Suppressor macrophage treated with lipopolysaccharide for 1 hour (primary cell): ENCODE measurements around the gene CROCC.
A peak's percentile ranks its signal among the peaks of the same experiment; 100 is the strongest.

Experiments used
- DNase-seq, 3 donors: peaks; one replicate each; pipeline ENCODE4 v3.0.0-alpha.2; 2020 to 2022

Gene CROCC

DNA sequence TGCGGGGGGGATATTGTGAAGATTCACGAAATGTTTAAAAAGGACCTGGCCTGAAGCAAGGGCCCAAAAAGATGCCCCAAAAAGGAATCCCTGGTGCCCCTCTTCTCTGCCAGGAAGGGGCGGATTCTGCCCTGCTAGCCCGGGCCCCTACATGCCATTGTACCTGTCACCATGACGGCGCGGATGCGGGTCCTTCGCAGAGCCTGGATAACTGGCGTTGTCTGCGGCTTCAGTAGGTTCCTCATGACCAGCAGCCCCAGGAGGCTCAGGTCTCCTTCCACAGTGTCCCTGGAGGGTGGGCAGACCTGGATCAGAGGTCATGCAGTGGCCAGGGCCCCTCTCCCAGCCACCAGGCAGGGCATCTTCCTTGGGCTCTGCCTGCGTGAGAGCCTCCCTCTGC lies 69.8 kb downstream of the CROCC start:
- DNase-seq, result no peak

DNA sequence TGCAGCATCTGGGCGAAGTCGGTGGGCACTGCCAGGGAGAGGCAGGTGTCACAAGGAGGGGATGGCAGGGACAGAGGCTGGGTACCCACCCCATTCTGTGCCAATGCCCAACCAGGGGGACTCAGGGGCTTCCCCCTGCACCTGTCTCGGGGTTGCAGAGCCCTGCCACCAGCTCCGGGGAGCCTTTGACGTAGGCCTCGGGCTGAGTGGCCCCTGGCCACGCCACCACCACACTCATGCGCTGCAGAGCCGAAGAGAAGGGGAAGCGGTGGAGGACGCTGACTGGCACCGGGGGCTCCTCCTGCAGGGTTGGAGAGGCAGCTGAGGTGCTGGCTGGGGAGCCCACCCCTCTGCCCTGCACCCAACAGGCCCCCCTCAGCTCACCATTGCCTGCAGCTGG lies 70.4 kb downstream of the CROCC start:
- no peak for DNase-seq

DNA sequence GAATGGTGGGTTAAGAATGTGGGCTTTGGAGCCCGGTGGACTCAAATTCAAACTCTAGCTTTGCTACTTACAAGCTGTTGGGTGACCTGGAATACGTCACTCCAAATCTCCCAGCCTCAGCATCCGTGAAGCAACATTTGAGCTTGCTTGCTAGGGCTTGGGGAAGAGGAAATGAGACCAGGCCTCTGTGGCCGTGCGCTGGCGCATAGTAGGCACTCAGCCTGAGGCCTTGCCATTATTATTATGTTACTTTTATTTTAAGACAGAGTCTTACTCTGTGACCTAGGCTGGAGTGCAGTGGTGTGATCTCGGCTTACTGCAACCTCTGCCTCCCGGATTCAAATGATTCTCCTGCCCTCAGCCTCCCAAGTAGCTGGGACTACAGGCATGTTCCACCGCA lies 70.9 kb downstream of the CROCC start:
- no peak for DNase-seq

DNA sequence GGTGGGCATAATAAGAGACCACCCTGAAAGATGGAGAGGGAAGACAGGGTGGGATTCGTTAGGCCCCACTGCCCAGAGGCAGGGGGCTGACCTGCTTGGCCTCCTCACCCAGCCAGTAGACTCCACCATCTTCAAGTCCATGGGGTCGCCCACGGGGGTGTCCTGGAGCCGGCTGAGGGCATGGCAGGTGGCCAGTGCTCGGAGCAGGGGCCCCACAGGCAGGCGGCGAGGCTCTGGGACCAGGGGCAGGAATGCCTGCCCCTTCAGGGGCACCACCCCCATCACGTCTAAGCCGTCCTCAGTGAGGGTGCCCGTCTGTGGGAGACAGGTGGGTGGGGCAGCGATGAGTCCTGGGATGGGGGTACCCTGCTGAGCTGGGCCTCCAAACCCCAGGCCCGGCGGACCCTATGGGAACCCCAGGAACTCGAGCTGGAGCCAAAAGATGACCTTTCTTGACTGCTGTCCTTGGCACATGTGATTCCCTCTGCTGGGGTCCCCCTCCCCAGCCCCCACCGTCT lies 71.8 kb downstream of the CROCC start:
- DNase-seq, result no peak

DNA sequence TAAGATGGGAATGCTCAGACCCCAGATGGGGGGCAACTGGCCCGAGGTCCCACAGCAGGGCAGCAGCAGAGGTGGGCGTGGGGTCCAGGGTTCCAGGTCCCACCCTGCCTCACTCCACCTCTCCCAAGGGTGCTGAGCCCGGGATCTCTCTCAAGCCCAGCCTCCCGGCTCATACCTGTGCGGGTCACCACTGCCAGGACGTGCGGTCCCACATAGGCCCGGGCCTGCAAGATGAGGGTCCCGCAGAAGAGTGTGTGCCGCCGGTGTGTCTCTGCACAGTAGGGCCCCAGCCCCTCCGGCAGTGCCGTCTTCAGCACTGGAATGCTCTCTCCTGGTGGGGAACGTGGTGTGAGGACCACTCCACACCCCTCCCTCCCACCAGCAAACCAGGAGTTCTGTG lies 75.1 kb downstream of the CROCC start:
- DNase-seq, result no peak

DNA sequence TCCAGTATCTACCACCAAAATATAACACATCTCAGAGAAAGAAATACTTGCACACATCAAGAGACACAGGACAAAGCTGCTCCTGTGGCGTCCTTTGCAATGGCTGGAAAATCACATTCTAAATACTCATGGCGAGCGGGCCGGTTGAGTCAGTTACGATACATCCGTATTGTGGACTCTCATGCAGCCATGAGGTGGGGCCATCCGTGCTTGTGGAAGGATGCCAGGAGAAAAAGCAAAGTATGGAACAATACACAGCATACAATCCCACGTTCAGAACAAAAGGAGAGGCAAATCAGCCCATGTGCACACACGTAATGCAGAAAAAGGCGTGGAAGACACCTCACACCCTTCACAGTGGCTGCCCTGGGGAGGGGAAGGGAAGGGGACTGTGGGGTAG lies 76.9 kb downstream of the CROCC start:
- DNase-seq, result no peak

DNA sequence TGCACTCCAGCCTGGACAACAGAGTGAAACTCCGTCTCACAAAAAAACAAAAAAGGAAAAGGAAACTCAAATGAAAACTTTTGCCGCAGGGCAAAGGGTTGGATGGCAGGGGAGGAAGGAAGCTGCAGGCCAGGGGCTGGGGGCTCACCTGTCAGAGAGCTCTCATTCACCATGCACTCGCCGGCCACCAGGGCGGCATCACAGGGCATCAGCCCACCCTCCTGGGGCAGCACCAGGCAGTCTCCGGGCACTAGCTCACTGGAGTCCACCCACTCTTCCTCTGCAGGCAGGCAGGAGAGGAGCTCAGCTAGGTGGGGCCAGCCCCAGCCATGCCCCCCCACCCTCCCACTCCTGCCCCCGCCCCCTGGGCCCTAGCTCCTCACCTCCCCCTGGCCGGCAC lies 78.1 kb downstream of the CROCC start:
- no peak for DNase-seq

DNA sequence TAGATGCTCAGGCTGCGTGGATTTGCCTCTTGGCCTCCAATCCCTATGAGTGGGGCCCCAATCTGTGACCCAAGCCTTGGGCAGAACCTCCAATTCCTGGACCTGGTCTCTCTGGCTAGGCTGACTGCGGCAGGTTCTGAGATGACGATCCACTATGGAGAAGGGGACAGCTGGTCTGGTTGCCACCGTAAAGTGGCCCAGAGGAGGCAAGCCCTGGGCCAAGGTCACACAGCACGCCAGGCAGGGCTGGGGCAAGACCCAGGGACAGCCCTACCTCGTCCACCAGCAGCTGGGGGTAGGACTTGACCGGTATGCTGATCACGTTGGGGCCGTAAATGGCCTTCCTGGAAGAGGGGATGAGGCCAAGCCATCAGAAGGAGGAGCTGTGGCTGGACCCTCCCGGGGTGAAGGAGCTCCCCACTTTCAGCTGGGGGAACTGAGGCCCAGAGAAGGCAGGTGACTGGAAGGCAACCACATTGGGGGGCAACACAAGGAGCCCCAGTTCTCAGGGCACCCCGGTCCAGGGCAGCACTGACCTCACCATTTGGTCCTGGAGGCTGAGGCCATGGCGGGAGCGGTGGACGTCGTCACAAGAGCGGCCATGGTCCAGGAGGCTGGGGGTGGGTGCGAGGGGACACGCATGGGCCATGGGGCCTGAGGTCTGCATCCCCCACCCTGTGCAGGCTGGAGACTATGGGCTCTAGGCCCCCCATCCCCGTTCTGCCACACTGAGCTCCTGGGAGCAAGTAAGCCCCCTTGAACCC lies 80.2 kb downstream of the CROCC start:
- no peak for DNase-seq

DNA sequence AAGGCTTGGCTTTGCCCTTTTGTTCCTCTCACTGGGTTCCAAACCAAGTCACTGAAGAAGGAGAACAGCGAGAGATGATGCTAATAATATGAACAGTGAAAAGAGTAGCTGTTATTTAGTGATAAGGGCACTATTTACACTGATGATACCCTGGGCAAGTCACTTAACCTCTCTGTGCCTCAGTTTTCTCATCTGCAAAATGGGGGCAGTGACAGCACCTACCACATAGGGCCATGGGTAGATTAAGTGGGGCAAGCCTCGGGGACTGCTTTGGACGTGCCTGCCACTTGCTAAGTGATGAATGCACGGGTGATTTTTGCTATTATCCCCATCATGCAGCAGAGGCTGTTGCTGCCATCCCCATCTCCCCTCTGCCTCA lies 80.8 kb downstream of the CROCC start:
- no peak for DNase-seq

DNA sequence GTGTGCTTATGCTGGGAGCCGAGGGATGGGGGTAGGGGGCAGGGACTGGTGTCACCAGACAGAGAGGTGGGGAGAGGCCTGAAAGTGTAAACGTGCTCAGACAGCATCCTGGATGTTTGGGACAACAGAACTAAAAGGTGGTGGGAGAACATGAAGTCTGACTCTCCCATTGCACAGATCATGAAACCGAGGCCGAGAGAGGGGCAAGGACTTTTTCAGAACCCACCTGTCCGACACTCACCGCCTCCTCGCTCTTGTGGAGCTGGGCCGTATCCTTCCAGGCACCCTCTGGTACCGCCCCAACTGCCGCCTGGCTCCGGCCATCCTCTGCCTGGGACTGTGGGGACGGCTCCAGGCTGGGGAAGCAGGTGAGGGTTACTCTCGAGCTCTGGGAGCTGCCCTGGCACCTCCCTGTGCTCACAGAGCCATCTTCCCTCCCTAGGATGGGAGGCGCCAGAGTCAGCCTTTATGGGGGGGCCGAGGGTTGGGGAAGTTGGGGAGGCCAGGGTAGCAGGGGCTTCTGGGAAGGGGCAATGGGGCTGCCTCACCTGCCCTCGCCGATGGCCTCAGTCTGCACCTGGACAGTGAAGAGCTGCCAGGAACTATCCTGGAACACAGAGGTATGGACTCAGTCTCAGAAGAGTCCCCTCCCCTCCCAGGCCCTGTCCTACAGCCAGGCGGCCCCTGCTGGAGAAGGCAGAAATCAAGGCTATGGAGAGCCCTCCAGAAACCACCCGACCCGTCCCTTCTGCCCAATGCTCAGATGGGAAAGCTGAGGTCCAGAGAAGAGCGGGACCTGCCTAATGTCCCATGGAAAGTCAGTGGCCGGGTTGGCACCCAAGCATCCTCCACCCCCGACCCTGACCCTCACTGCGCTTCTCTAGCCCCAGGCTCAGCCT lies 83.0 kb downstream of the CROCC start:
- no peak for DNase-seq

DNA sequence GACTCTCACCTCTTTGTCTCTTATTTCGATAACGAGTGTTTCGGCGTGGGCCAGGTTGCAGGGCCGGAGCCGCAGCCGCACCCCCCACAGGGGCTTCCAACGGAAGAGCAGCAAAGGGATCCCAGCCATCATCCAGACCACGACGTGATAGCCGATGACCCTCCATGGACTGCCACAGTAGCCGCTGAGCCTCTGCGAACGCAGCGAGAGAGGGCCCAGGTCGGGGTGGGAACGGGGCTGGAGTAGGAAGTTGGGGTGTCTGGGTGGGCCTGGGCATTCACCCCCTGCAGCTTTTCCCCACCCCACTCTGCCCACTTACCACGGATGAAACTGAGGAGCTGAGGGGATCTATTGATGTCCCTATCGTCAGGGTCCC lies 83.6 kb downstream of the CROCC start:
- DNase-seq, result no peak

DNA sequence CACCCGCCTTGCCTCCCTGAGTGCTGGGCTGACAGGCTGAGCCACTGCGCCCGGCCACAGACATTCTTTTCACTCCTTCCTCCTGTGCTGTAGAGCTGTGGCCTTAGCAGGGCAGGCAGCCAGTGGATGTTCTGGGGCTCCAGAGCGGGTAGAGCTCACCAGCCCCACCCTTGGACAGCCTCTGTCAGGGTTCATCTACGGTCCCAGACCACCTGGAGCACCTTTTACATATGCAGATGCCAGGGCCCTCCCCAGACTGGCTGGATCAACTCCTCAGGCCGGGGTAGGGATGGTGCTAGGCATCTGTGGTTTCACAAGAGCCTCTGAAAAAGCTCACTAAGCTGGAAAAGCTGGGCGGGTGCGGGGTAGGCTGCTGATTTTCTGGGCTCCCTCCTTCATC lies 85.4 kb downstream of the CROCC start:
- no peak for DNase-seq

DNA sequence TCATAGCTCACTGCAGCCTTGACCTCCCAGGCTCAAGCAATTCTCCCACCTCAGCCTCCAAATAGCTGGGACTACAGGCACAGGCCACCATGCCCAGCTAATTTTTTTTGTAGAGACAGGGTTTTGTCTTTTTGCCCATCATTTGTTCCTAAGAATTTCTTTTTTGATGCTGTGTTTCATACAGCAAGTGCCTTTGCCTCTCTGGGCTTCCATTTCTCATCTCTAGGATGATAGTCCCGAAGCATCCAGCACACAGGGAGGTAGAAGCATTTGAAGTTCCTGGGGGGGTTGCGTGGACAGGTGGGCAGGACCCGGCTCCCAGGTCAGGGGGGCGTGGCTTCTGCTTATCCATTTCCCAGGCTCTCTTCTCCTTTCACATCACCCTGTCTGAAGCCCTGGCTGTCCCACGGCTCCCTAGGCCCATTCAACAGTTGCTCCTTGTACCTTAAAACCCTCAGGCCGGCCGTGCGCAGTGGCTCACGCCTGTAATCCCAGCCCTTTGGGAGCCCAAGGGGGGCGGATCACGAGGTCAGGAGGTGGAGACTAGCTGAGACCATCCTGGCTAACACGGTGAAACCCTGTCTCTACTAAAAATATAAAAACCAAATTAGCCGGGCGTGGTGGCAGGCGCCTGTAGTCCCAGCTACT lies 86.6 kb downstream of the CROCC start:
- DNase-seq, result no peak

DNA sequence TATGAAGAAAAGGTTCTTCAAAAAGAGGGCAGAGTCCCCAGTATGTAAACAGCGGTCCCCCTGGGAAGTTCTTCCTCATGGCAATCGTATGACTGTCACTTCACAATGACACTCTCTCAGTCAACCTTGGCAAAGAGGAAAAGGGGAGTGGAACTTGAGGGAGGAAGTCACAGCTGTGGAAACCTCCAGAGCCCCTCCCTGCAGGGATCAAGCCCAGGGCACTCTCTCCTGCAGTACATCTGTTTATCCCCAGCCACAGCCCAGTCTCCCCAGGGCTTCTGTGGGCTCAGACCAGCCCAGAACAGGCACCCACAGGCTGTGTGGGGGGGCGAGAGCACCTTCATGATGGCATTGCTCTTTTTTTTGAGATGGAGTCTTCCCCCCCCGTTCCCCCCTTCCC lies 88.0 kb downstream of the CROCC start:
- peak; percentile 62 to 65 (median 63) for DNase-seq

DNA sequence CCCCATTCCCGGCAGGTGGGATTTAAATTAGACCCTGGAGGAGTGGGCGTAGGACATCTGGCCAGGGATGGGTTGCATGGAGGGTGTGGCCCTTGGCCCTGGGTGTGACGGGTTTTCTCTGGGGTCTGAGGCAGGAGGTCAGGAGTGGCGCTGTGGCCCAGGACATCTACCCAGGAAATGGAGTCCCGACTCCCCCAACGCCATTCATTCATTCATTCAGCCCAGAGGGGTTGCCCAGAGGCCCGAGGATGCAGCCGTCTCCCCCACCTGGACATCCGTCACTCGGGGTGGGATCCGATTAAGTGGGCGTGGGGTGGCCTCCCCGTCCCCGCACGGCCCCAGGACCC lies 89.3 kb downstream of the CROCC start:
- DNase-seq, result no peak

DNA sequence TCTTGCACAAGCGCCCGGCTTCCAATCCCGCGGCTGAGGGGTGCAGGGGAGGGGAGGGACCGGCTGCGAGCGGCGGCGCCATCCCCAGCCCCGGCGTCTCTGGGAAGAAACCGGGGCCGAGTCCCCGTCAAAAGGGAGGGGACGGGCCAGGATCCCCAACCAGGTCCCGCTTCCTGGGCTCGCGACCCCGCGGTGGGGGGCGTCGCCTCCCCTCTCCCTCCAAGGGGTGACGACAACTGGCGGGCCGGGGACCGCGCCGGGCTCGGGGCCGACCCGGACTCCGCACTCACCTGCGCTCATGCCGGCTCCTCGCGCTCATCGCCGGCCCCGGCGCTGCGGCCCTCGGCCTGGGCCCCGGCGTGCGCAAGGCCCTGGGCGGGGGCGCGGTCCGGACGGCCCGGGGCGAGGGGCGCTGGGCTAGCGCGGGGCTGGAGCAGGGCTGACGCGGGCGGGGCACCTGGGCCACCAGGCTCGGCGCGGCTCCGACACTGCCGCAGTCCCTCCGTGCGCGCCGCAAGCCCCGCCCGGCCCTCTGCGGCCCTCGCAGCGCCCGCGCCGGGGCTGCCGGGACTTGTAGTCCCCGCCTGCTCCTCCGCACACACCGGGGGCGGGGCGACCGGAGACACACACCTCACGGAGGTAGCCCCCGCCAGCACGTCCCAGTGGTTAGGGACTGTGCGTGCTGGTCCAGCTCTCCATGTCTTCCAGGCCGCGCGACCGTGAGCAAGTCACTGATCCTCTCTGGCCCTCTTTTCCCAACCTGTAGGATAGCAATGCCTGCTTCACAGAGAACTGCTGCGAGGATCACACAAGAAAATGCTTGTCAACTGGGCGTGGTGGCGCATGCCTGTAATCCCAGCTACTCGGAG lies 89.9 kb downstream of the CROCC start, which contains the start of gene ATP13A2:
Gene ATP13A2 (minus strand): TSS at position 490 of the 869 bp plus-strand sequence. CDS start 190 bp downstream, at position 300.
- peak; percentile 78 to 92 (median 83) for DNase-seq

DNA sequence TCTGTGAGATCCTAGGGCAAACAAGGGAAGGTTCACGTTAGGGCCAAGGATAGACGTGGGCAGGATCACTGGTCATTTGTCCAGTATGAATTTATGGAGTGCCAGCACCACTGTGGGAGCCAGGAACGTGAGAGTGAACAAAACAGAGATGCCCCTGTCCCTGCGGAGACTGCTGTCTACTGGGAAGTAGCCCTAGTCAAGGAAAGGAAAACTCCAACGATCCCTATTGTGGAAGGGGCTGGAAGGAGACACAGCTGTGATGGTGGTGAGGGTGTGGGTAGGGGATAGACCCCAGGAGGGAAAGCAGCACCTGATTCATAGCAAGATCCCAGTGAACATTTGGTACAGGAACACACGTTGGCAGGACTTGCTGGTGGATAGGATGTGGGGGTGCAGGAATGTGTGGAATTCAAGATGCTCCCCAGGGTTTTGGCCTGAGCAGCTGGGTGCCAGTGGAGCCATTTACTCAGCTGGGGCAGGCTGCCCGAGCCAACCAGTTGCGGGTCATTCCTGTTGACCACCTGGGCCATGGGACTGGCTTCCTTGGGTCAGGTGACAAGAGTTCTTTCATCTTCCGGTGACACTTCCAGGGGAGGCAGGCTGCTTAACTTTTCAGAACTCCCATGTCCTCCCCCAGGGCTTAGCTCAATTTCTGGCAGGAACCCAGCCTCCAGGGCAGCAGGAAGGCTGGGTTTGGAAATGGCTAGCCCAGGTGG lies 91.2 kb downstream of the CROCC start:
- no peak for DNase-seq

DNA sequence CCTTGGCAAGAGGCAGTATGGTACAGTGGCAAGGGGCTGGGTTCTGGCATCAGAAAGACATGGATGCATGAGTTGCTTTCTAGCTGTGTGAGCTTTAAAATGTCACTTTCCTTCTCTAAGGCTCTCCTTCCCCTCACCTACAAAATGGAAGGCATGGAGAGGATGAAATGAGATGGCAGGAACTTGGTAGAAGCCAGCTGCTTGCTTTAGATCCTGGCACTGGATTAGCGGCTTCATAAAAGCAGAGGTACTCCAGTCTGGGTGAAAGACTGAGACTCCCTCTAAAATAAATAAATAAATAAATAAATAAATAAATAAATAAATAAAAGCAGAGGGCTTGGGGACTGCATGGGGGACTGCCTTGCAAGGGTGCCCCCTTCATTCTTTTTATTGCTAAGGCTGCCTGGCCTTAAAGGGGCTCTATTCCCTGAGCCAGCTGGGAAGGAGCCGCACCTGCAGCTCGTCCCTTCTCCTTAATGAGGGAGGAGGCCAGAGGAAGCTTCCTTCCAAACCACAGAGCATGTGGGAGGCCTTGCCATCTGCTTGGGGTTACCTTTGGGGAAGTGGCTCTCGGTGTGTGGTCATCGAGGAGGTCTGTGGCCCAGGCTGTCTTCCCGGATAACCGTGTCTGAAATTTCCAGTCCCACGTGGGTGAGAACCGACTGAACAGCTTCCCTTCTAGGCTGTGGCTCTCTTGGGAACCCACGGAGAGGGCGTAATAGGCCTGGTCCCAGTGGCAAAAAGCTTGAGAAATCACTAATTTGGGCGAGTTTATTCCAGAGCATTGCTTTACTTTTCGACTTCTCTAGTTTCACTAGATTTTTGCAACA lies 92.0 kb downstream of the CROCC start:
- peak; percentile 87 to 91 (median 88) for DNase-seq

DNA sequence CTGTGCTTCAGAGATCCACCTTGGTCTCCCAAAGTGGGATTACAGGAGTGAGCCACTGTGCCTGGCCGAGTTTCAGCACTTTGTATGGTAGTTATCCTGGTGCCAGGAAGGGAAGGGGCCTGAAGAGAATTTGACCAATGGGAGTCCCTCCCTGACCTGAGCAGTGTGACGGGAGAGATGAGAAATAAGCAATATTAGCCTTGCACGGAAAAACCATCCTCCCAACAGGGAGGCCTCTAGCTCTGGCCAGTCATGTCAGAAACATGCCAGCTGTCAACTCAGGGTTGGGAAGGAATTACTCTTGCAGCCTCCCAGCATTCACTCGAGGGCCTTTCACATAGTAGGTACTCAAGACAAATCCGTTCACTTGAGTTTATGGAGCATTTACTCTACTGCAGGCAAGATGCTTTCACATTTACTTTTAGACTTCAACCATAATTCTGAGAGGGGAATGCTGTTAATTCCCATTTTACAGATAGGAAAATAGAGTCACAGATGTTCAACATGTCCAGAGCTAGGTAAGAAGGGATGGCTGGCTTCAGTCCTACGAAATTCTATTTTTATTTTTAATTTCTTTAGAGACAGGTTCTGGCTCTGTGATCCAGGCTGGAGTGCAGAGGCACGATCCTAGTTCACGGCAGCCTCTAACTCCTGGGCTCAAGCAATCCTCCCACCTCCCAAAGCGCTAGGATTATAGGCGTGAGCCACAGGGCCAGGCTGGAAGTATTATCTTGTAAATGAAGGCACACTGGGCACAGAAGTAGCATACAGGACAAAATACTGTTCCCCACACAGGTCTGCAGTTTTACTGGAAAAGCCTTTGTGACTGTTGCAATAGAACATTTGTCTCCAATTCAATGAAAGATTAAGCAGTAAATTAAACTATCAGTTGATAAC lies 93.2 kb downstream of the CROCC start:
- DNase-seq, result no peak

DNA sequence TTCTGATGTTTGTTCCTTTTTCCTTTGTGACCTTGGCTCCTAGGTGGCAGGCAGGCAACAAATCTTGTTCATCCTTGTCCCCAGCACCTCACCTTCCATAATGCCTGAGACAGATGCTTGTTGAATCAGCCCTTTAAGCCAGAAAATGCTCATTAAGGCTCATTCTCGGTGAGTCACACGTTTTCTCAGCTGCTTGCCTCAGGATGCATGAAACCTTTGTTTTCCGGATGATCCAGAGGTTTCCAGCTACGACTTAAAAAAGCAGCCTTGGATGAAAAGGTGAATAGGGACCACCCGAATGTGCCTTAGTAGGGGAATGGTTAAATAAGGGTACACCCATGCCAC lies 94.6 kb downstream of the CROCC start:
- no peak for DNase-seq
